GM21717 (cell line): Measurements from ENCODE around the gene SELE.
"Not testable (repeated sequence)": the region's sequence is repeated elsewhere in the genome, so short reads cannot be mapped to it uniquely, and the experiment has no call there.

Source experiments
- ATAC-seq: cut with Tn5 transposase; IDR thresholded peaks from one replicate; pipeline ENCODE4 v1.9.1; 2021; ENCODE audit warnings: mild to moderate bottlenecking, moderate library complexity; ENCODE audit not compliant: unreplicated experiment

SELE gene

GRCh38 chr1:169725930-169726329, 7.9 kb downstream of the SELE start:
- no peak for ATAC-seq

- no peak for ATAC-seq
Observed at GRCh38 chr1:169724168-169724567, 9.7 kb downstream of the SELE start.

GRCh38 chr1:169723763-169724162, 10.1 kb downstream of the SELE start:
- no peak for ATAC-seq

GRCh38 chr1:169722779-169723178, 11.1 kb downstream of the SELE start:
- ATAC-seq = no peak

- ATAC-seq = not testable (repeated sequence)
Observed at GRCh38 chr1:169715100-169715499, 18.8 kb downstream of the SELE start.

- not testable (repeated sequence) for ATAC-seq
Observed at GRCh38 chr1:169713090-169713489, 20.8 kb downstream of the SELE start.

GRCh38 chr1:169712309-169712631, 21.6 kb downstream of the SELE start:
- ATAC-seq = no peak

- ATAC-seq = peak; percentile 80
Observed at GRCh38 chr1:169711469-169712308, 22.2 kb downstream of the SELE start, which contains the start of gene SELL. TSS of gene SELL (minus strand) at chr1:169711620. CDS start at chr1:169711498, 122 bp downstream.

- ATAC-seq = no peak
Observed at GRCh38 chr1:169708647-169709046, 25.2 kb downstream of the SELE start.

GRCh38 chr1:169707912-169708604, 25.8 kb downstream of the SELE start:
- no peak for ATAC-seq

GRCh38 chr1:169704797-169705196, 29.1 kb downstream of the SELE start:
- no peak for ATAC-seq

GRCh38 chr1:169701261-169702005, 32.4 kb downstream of the SELE start:
- no peak for ATAC-seq

- no peak for ATAC-seq
Observed at GRCh38 chr1:169699707-169700106, 34.2 kb downstream of the SELE start.

- ATAC-seq = no peak
Observed at GRCh38 chr1:169698976-169699375, 34.9 kb downstream of the SELE start.

GRCh38 chr1:169697755-169698154, 36.1 kb downstream of the SELE start:
- ATAC-seq = peak; percentile 32

GRCh38 chr1:169696273-169697100, 37.4 kb downstream of the SELE start:
- no peak for ATAC-seq

GRCh38 chr1:169694304-169695075, 39.4 kb downstream of the SELE start:
- ATAC-seq = peak; percentile 41

- ATAC-seq = peak; percentile 34
Observed at GRCh38 chr1:169692756-169693460, 41.0 kb downstream of the SELE start.

- ATAC-seq = no peak
Observed at GRCh38 chr1:169690489-169690888, 43.4 kb downstream of the SELE start.
